Spleen (tissue), 7 donors: ENCODE data around the gene GPR156.

Experiments
- POLR2A ChIP-seq, 3 donors: fragments of 450-650 bp; IDR thresholded peaks; one replicate each; pipeline ENCODE4 v1.5.1; 2017; ENCODE audit warnings: antibody characterized with exemption in 3 of 3, mild to moderate bottlenecking in 1 of 3
- POLR2AphosphoS5 ChIP-seq, 3 donors: sonication (generic); formaldehyde crosslinking; IDR thresholded peaks; one replicate each; pipeline ENCODE4 v1.5.1; 2017; ENCODE audit warnings: antibody characterized with exemption in 3 of 3
- TF ChIP-seq, protein P1 (sequence below), 11 experiments: fragments of 200-600 bp in 7 of 11; fragments of 450-650 bp in 4 of 11; sonication (generic) in 4 of 11; IDR thresholded peaks in 8 of 11; conservative IDR thresholded peaks in 3 of 11; 1 replicate in 7 of 11; 2 replicates in 4 of 11; pipeline versions ENCODE4 v1.4.0 to v1.8.0; 2016 to 2021; ENCODE audit warnings: antibody characterized with exemption in 11 of 11, inconsistent platforms in 4 of 11, mild to moderate bottlenecking in 1 of 11
- donor health status: DM: no; HTN: no; CAD: no; lungs with moderate emphysema.
- donor health status: DM: no; HTN: no; CAD: no.
- donor health status: DM: no; HTN: no; CAD: no.

DNA sequence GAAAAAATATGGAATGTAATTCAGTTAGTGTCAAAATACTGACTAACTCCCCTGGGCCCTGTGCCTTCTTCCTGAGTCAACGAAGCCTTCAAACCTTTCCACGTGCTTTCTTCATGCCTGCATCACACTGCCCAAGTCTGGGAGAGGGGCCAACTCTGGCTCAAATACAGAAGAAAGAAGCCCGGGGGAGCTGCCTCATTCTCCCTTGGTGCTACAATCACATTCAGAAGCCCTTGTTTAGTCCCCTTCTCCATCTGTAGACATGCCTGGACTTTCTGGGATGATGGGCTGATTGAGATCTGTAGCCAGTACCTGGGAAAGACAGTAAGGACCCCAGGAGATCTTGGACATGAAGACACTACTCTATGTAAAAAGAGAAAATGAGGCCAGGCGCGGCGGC is 113.0 kb downstream of the GPR156 start:
- TF ChIP-seq, protein P1, sequence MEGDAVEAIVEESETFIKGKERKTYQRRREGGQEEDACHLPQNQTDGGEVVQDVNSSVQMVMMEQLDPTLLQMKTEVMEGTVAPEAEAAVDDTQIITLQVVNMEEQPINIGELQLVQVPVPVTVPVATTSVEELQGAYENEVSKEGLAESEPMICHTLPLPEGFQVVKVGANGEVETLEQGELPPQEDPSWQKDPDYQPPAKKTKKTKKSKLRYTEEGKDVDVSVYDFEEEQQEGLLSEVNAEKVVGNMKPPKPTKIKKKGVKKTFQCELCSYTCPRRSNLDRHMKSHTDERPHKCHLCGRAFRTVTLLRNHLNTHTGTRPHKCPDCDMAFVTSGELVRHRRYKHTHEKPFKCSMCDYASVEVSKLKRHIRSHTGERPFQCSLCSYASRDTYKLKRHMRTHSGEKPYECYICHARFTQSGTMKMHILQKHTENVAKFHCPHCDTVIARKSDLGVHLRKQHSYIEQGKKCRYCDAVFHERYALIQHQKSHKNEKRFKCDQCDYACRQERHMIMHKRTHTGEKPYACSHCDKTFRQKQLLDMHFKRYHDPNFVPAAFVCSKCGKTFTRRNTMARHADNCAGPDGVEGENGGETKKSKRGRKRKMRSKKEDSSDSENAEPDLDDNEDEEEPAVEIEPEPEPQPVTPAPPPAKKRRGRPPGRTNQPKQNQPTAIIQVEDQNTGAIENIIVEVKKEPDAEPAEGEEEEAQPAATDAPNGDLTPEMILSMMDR (IDR thresholded peaks at IDR 0.05 in 8 of 11, conservative IDR thresholded peaks at IDR 0.05 in 3 of 11) = no peak
- TF ChIP-seq POLR2A (IDR thresholded peaks at IDR 0.05) (no peak), POLR2AphosphoS5 (IDR thresholded peaks at IDR 0.05) (no peak)
